Keratinocyte (primary cell): ENCODE data around the gene TELO2. TPM values are rescaled to one million over a fixed set of nuclear protein-coding genes. Genes with fewer than 3 reads are reported as not detected.
A peak's percentile ranks its signal among the peaks of the same experiment; 100 is the strongest.

Source experiments
- DNase-seq: peaks from one replicate; pipeline ENCODE4 v3.0.0-alpha.2; 2011; ENCODE audit warnings: low read depth, missing footprints, low spot score
- FAIRE-seq: peaks from 2 replicates; lab custom pipeline; 2011; peaks lifted over from hg19 to GRCh38; lab: Jason Lieb, UNC
- H2AFZ ChIP-seq: 2 replicates; pipeline ENCODE4 v1.6.0; 2012; ENCODE audit warnings: low read length, control low read depth, inconsistent platforms; ENCODE audit not compliant: control insufficient read depth
- H3K27ac ChIP-seq: 2 replicates; pipeline ENCODE4 v1.5.1; 2011; ENCODE audit warnings: low read length; ENCODE audit not compliant: control insufficient read depth, insufficient read depth
- H3K27me3 ChIP-seq: 3 replicates; pipeline ENCODE4 v1.6.0; 2011; ENCODE audit warnings: low read length; ENCODE audit not compliant: control insufficient read depth, insufficient read depth; ENCODE audit errors: extremely low read depth
- H3K36me3 ChIP-seq, 2 experiments: 2 replicates in 1 of 2; 3 replicates in 1 of 2; pipeline ENCODE4 v1.5.1; 2011; ENCODE audit warnings: low read length in 2 of 2, mild to moderate bottlenecking in 1 of 2; ENCODE audit not compliant: control insufficient read depth in 2 of 2, insufficient read depth in 2 of 2; ENCODE audit errors: extremely low read depth in 1 of 2
- H3K4me1 ChIP-seq: 3 replicates; pipeline ENCODE4 v1.5.1; 2011; ENCODE audit warnings: low read length; ENCODE audit not compliant: control insufficient read depth, insufficient read depth; ENCODE audit errors: extremely low read depth
- H3K4me2 ChIP-seq: 3 replicates; pipeline ENCODE4 v1.6.0; 2011; ENCODE audit warnings: low read depth, low read length; ENCODE audit not compliant: control insufficient read depth, insufficient read depth; ENCODE audit errors: extremely low read depth
- H3K4me3 ChIP-seq, 3 experiments: fragments of 200-600 bp in 1 of 3; sonication (generic) in 1 of 3; 2 replicates in 2 of 3; 3 replicates in 1 of 3; pipeline ENCODE4 v1.5.1; 2011 to 2016; ENCODE audit warnings: low read length in 3 of 3, mild to moderate bottlenecking in 3 of 3, control low read depth in 2 of 3, inconsistent platforms in 1 of 3, low read depth in 1 of 3, mixed read lengths in 1 of 3, mixed run types in 1 of 3, moderate library complexity in 1 of 3; ENCODE audit not compliant: control insufficient read depth in 2 of 3, insufficient read depth in 2 of 3; ENCODE audit errors: extremely low read depth in 1 of 3
- H3K79me2 ChIP-seq: 2 replicates; pipeline ENCODE4 v1.6.0; 2012; ENCODE audit warnings: low read length; ENCODE audit not compliant: control insufficient read depth, insufficient read depth
- H3K9ac ChIP-seq: 3 replicates; pipeline ENCODE4 v1.6.0; 2011; ENCODE audit warnings: low read length; ENCODE audit not compliant: control insufficient read depth, insufficient read depth; ENCODE audit errors: extremely low read depth
- H3K9me1 ChIP-seq: 3 replicates; pipeline ENCODE4 v1.6.0; 2011; ENCODE audit warnings: low read length; ENCODE audit not compliant: control insufficient read depth, insufficient read depth; ENCODE audit errors: extremely low read depth
- H3K9me3 ChIP-seq: 2 replicates; pipeline ENCODE4 v1.5.1; 2012; ENCODE audit warnings: low read depth, low read length; ENCODE audit not compliant: control insufficient read depth
- H4K20me1 ChIP-seq: 3 replicates; pipeline ENCODE4 v1.6.0; 2011; ENCODE audit warnings: low read length; ENCODE audit not compliant: control insufficient read depth, insufficient read depth; ENCODE audit errors: extremely low read depth
- EZH2 ChIP-seq: IDR thresholded peaks from one replicate; pipeline ENCODE4 v1.6.1; 2012; ENCODE audit warnings: inconsistent platforms, mild to moderate bottlenecking, low read length, moderate library complexity
- dilution Hi-C: fragments of 300-500 bp; cut with MboI; formaldehyde crosslinking; loops from one replicate; pipeline ENCODE4 v1.7.0; 2020; ENCODE audit warnings: low sequenced_read_pairs; ENCODE audit not compliant: extremely low pct_ligation_motif_present
- polyA plus RNA-seq, 5 experiments: library from polyadenylated mRNA; depleted of rRNA in 3 of 5; stranded (reverse) in 3 of 5; stranded (forward) in 1 of 5; unstranded in 1 of 5; fragments of >200 nt; gene quantifications; 1 replicate in 1 of 5; 2 replicates in 3 of 5; 3 replicates in 1 of 5; pipeline versions ENCODE4 v1.2.1 to v1.2.3, GENCODE V29; 2011 to 2012; ENCODE audit warnings: missing spikeins in 2 of 5, low read depth in 1 of 5, low replicate concordance in 1 of 5
- TF ChIP-seq, protein P1 (sequence below), 3 experiments: IDR thresholded peaks in 1 of 3; conservative IDR thresholded peaks in 1 of 3; optimal IDR thresholded peaks in 1 of 3; 2 replicates in 2 of 3; 3 replicates in 1 of 3; pipeline versions ENCODE3 to v1.5.1; 2011; ENCODE audit warnings: low read length in 3 of 3, mild to moderate bottlenecking in 3 of 3, moderate library complexity in 2 of 3, control low read depth in 1 of 3, inconsistent platforms in 1 of 3; ENCODE audit not compliant: insufficient read depth in 2 of 3; ENCODE audit errors: extremely low read depth in 1 of 3

Gene TELO2
- polyA plus RNA-seq, 1 donor (not counting 4 experiments of a cell fraction or from before 2014, with no cell fraction given), result 7.9 TPM

GRCh38 chr16:1510941-1511351, 17.8 kb downstream of the TELO2 start:
- Histone ChIP-seq H3K4me3 (no peak overlapping the region), H3K4me1 (no peaks in the 10 kb centered on the region), H3K27ac (no peak overlapping the region), H3K4me2 (no peak overlapping the region), H3K9me3 (no peaks in the 10 kb centered on the region), H2AFZ (no peak overlapping the region), H4K20me1 (no peaks in the 10 kb centered on the region), H3K9me1 (no peaks in the 10 kb centered on the region), H3K9ac (no peak overlapping the region), H3K36me3 (peaks cover 0 to 7% of the 10 kb centered on the region in 2 experiments), H3K27me3 (no peaks in the 10 kb centered on the region), H3K79me2 (no peaks in the 10 kb centered on the region)
- TF ChIP-seq, protein P1, sequence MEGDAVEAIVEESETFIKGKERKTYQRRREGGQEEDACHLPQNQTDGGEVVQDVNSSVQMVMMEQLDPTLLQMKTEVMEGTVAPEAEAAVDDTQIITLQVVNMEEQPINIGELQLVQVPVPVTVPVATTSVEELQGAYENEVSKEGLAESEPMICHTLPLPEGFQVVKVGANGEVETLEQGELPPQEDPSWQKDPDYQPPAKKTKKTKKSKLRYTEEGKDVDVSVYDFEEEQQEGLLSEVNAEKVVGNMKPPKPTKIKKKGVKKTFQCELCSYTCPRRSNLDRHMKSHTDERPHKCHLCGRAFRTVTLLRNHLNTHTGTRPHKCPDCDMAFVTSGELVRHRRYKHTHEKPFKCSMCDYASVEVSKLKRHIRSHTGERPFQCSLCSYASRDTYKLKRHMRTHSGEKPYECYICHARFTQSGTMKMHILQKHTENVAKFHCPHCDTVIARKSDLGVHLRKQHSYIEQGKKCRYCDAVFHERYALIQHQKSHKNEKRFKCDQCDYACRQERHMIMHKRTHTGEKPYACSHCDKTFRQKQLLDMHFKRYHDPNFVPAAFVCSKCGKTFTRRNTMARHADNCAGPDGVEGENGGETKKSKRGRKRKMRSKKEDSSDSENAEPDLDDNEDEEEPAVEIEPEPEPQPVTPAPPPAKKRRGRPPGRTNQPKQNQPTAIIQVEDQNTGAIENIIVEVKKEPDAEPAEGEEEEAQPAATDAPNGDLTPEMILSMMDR (optimal IDR thresholded peaks at IDR 0.05 in 1 of 3, IDR thresholded peaks at IDR 0.05 in 1 of 3, conservative IDR thresholded peaks at IDR 0.05 in 1 of 3; ENCODE audit: extremely low read depth in 1 of 3, insufficient read depth in 2 of 3, low read length in 3 of 3), result no peak
- no peak for TF ChIP-seq EZH2
- no peak for FAIRE-seq
- DNase-seq, result no peak
- dilution Hi-C loops, result no loop called here

DNA sequence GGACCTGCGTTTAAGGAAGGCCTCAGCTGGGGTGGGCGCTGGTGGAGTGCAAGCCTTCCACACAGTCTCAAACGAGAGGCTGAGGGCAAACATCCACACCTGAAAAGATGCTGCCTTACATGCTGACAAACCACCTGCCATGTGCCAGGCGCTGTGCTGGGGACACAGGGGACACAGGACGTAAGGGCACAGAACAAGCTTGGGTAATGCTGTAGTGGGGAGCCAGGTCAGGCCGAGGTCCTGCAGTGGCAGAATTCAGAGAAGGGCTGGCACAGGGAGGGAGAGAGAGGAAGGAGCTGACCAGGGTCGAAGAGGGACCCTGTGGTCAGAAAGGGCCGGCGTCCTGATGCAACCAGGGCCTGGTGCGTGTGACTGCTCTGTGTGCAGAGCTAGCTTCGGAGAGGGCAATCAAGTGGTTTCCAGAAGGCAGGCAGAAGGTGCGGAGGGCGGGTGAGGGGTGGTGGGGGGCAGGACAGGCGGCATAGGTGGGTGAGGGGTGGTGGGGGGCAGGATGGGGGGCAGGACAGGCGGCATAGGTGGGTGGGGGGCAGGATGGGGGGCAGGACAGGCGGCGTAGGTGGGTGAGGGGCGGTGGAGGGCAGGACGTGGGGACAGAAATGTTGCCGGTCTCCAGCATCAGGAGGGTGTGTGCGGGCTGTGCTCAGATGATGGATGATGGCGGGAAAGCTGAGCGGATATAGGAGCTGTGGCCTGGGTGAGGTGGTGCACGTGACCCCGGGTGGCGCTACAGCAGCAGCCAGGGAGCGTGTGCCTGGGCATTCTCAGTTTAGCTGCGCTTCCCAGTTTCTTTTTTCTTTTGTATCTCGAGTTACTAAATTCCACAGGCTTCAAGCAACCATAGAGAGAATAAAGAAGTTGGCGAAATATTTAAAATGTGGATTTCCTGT, 18.8 kb downstream of the TELO2 start:
- no peak overlapping the region for H3K9ac ChIP-seq
- no peak for DNase-seq
- no peaks in the 10 kb centered on the region for H3K9me1 ChIP-seq
- no peaks in the 10 kb centered on the region for H3K27me3 ChIP-seq
- no peaks in the 10 kb centered on the region for H3K4me1 ChIP-seq
- peaks cover 0 to 7% of the 10 kb centered on the region in 2 experiments for H3K36me3 ChIP-seq
- H2AFZ ChIP-seq, result no peak overlapping the region
- FAIRE-seq, result no peak
- no peaks in the 10 kb centered on the region for H3K79me2 ChIP-seq
- dilution Hi-C loops, result no loop called here
- no peak for TF ChIP-seq EZH2
- TF ChIP-seq, protein P1 (optimal IDR thresholded peaks at IDR 0.05 in 1 of 3, IDR thresholded peaks at IDR 0.05 in 1 of 3, conservative IDR thresholded peaks at IDR 0.05 in 1 of 3; ENCODE audit: extremely low read depth in 1 of 3, insufficient read depth in 2 of 3, low read length in 3 of 3), result peak in 1 of 3 experiments; percentile 22
- no peak overlapping the region for H3K27ac ChIP-seq
- H3K4me2 ChIP-seq, result no peak overlapping the region
- H4K20me1 ChIP-seq, result no peaks in the 10 kb centered on the region
- H3K9me3 ChIP-seq, result no peaks in the 10 kb centered on the region
- H3K4me3 ChIP-seq, result no peak overlapping the region
